HG02870 (cell line): ENCODE results near the gene DPAGT1.
"Not testable (repeated sequence)": the region's sequence is repeated elsewhere in the genome, so short reads cannot be mapped to it uniquely, and the experiment has no call there.

ENCODE experiments used
- ATAC-seq: cut with Tn5 transposase; IDR thresholded peaks from one replicate; pipeline ENCODE4 v1.9.1; 2021; ENCODE audit warnings: mild to moderate bottlenecking, moderate library complexity; ENCODE audit not compliant: unreplicated experiment

DPAGT1 gene

DNA sequence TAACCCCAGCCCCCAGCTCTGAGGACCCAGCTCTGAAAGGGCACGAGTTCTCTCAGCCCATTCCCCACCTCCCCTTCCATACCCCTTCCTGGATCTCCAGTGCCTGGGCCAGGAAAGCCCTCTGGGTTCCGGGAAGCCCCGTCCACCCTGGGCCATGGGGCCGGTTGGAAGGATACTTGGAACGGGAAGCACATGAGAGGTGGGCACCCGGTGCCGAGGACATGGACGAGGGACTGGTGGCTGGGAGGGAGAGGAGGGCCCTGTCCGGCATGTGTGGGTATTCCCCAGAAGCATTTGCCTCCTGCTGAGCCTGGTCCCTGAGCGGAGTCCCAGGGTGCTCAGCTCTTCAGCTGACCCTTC lies 14.6 kb upstream of the DPAGT1 start:
- ATAC-seq, result no peak

GRCh38 chr11:119115484-119116234 lies 14.0 kb upstream of the DPAGT1 start:
- ATAC-seq, result no peak

- ATAC-seq, result no peak
Observed at GRCh38 chr11:119114351-119114750, 12.7 kb upstream of the DPAGT1 start.

DNA sequence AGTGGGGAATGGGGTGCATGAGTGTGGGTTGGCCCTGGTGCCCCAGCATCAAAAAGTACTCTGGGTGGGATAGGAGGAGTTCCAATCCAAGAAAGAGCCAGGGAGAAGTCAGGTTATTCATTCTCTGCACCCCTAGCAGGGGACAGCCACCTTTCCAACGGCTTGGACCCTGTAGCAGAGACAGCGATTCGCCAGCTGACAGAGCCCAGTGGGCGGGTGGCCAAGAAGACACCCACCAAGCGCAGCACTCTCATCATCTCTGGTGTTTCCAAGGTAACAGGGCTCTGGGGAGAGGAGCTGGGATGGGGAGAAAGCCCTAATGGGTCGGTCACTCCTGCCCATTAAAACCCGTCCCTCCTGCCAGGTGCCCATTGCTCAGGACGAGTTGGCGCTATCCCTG lies 12.1 kb upstream of the DPAGT1 start:
- ATAC-seq, result no peak

- no peak for ATAC-seq
Observed at GRCh38 chr11:119112314-119113020, 10.8 kb upstream of the DPAGT1 start.

- ATAC-seq, result no peak
Observed at GRCh38 chr11:119111361-119111925, 9.8 kb upstream of the DPAGT1 start.

DNA sequence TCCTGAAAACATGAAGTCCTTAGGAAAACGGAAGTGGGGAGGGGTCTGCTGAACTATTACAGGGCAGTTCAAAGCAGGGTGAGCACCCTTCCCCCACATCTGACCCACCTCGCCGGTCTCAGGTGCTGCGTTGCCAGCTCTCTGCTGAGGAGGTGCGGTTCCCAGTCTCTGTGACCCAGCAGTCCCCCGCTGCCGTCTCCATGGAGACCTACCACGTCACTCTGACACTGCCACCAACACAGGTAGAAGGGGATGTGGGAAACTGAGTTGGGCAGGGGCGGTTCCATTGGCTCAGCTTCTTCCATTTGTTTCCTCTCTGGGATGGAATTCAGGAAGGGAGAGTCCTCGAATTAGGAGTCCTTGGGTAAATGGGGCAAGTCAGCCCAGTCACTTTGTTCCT lies 8.8 kb upstream of the DPAGT1 start:
- ATAC-seq, result no peak

- no peak for ATAC-seq
Observed at GRCh38 chr11:119109843-119110242, 8.2 kb upstream of the DPAGT1 start.

DNA sequence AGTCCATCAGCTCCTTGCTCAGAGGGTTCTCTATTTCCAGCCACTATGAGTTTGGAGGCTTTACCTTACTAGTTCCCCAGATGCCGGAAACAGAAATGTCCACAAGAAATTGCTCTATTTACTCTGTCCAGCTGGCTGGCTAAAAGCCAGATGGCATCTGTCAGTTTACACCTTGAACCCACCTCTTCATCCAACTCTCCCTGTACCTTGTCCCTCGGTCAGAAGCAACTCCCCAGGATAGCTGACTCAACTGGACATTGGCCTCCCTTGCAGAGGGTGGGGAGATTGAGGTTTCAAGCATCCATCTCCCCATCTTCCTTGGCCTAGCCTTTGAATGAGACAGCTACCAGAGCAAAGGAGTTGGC lies 7.2 kb upstream of the DPAGT1 start:
- ATAC-seq, result no peak

- no peak for ATAC-seq
Observed at GRCh38 chr11:119108146-119108856, 6.6 kb upstream of the DPAGT1 start.

DNA sequence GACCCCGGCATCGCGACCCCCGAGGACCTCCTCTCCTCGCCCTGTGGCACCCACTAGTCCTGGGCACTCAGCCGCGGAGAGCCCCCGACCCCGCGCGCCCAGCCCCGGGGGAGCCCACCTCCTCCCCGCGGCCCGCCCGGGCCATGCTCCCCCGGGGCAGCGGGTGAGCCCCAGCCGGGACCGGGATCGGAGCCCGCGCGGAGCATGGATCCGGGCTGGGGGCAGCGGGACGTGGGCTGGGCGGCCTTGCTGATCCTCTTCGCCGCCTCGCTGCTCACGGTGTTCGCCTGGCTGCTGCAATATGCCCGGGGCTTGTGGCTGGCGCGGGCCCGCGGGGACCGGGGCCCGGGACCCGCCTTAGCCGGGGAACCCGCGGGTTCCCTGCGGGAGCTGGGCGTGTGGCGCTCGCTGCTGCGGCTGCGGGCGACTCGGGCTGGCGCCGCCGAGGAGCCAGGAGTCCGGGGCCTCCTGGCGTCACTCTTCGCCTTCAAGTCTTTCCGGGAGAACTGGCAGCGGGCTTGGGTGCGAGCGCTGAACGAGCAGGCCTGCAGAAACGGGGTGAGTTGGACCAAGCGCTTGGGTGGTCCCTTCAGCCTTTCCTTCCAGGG lies 6.0 kb upstream of the DPAGT1 start:
- ATAC-seq, result peak; percentile 9

DNA sequence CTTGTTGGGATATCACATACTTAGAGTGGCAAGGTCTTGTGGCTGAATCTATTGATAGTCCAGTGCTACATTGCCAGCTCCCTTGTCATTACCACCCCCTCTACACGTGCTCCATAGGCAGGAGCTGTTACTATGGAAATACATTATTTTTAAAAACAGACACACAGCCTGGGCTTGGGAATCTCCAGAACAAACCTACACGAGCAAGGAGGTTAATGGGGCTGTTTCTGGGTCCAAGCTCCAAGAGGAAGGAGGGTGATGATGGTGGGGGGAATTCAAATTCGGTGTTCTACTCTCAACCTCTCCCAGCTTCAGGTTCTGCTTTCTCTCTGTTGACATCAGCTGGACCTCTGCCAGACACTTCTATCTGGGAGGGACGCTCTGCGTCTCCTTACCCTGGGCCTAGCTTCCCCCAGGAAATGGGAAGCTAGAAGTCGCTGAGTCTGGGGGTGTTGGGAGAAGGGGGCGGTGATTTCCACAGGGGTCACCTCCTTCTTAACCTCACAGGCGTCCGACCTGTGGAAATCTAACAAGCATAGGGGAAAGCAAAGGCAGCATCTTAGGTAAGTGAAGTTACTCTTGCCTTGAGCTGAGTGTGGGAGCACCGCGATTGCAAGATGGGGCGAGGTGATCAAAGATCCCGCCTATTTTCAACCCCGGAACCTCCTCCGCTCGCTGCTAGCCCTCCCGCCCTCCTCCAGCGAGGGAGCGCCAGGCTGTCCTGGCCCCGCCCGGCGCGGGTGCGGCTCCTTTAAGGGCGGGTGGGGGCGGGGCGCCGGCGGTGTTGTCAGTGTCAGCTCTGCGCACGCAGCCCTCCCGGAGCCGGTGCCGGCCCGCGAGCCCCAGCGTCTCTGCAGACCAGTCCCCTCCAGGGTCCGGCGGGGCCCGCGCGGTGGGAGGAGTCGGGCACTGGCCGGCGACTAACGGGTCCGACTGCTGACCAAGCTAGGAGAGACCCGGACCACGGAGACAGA lies 5.2 kb upstream of the DPAGT1 start, which contains the start of gene C2CD2L:
Gene C2CD2L (plus strand): TSS at position 781 of the 974 bp plus-strand sequence. CDS start 398 bp downstream, outside the sequence.
- peak; percentile 76 for ATAC-seq

- no peak for ATAC-seq
Observed at GRCh38 chr11:119103793-119104192, 2.1 kb upstream of the DPAGT1 start.

- not testable (repeated sequence) for ATAC-seq
Observed at GRCh38 chr11:119103161-119103664, 1.6 kb upstream of the DPAGT1 start.

GRCh38 chr11:119100994-119101758 lies 477 bp downstream of the DPAGT1 start:
- peak; percentile 18 for ATAC-seq

GRCh38 chr11:119100246-119100970 lies 1.2 kb downstream of the DPAGT1 start:
- no peak for ATAC-seq

- no peak for ATAC-seq
Observed at GRCh38 chr11:119099711-119100110, 1.9 kb downstream of the DPAGT1 start.
